ENCODE measurements around the gene ZNF658. TPM values are rescaled to one million over a fixed set of nuclear protein-coding genes. Genes with fewer than 3 reads are reported as not detected.

The ZNF658 gene
- total RNA-seq, 1 experiment from 2014 or later, result 3.5 TPM

Other genes with a start within 250 kb of the ZNF658 start
- not detected in 2 replicates for gene SPATA31A3, start 91.8 kb downstream of the ZNF658 start, total RNA-seq (2021)